Breast epithelium (tissue), 4 donors: Measurements from ENCODE around the gene PPP4R4. TPM values are rescaled to one million over a fixed set of nuclear protein-coding genes. Genes with fewer than 3 reads are reported as not detected.

Source experiments
- DNase-seq, 2 donors: peaks; one replicate each; pipeline ENCODE4 v3.0.0-alpha.2; 2019; ENCODE audit warnings: low spot score in 2 of 2
- H3K27ac ChIP-seq, 2 donors: fragments of 200-600 bp; sonication (generic) in 1 of 2; one replicate each; pipeline ENCODE4 v1.5.1; 2016 to 2019; ENCODE audit warnings: mild to moderate bottlenecking in 1 of 2
- H3K27me3 ChIP-seq, 2 donors: fragments of 200-600 bp; sonication (generic) in 1 of 2; one replicate each; pipeline versions ENCODE4 v1.5.1 to v1.6.0; 2017 to 2019; ENCODE audit warnings: control low read depth in 1 of 2, mild to moderate bottlenecking in 1 of 2
- H3K36me3 ChIP-seq: fragments of 200-600 bp; one replicate; pipeline ENCODE4 v1.5.1; 2019
- H3K4me1 ChIP-seq, 2 donors: fragments of 200-600 bp; sonication (generic); one replicate each; pipeline ENCODE4 v1.5.1; 2016 to 2019; ENCODE audit warnings: control low read depth in 1 of 2
- H3K4me3 ChIP-seq, 3 donors: fragments of 200-600 bp; sonication (generic); 1 replicate in 2 of 3; 2 replicates in 1 of 3; pipeline ENCODE4 v1.5.1; 2016 to 2019; ENCODE audit warnings: mild to moderate bottlenecking in 3 of 3, moderate library complexity in 2 of 3
- H3K9me3 ChIP-seq, 2 donors: fragments of 200-600 bp; sonication (generic) in 1 of 2; one replicate each; pipeline ENCODE4 v1.5.1; 2016 to 2019; ENCODE audit warnings: control low read depth in 1 of 2
- POLR2A ChIP-seq: fragments of 450-650 bp; IDR thresholded peaks from one replicate; pipeline ENCODE4 v1.6.1; 2016; ENCODE audit warnings: antibody characterized with exemption, mild to moderate bottlenecking, moderate library complexity
- POLR2AphosphoS5 ChIP-seq, 3 donors: sonication (generic); formaldehyde crosslinking; IDR thresholded peaks; one replicate each; pipeline ENCODE4 v1.6.1; 2017; ENCODE audit warnings: antibody characterized with exemption in 3 of 3
- intact Hi-C: fragments of 100-400 bp; cut with DNase I; formaldehyde crosslinking; loops from one replicate; pipeline ENCODE4 v1.15.1; 2023; ENCODE audit warnings: low total_unique reads
- total RNA-seq, 3 donors: library from RNA; depleted of rRNA; stranded (reverse); fragments of >200 nt; gene quantifications; one replicate each; pipeline ENCODE4 v1.1.0, GENCODE V29; 2016
- TF ChIP-seq, protein P1 (sequence below), 3 donors: fragments of 450-650 bp; IDR thresholded peaks; one replicate each; pipeline ENCODE4 v1.5.1; 2016 to 2017; ENCODE audit warnings: antibody characterized with exemption in 3 of 3, mild to moderate bottlenecking in 3 of 3, moderate library complexity in 3 of 3

Gene PPP4R4
- total RNA-seq, 3 donors from 2014 or later, result 0.48 to 7.9 (median 7.2) TPM

DNA sequence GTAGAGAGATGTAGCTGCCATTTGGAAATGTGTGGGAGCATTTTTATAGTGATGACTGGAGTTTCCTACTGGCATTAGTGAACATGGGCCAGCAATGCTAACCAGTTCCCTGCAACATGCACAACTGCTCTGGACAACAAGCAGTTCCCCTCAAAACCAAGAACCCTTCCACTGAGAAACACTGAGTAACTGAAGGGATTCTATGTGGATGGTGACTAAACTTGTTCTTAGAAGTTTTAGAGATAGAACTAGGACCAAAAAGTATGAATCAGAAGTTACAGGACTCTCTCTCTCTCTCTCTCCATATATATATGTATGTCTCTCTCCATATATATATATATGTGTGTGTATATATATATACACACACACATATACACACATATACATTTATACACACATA is 111.0 kb downstream of the PPP4R4 start:
- H3K4me3 ChIP-seq, result no peak overlapping the region
- no peaks in the 10 kb centered on the region for H3K9me3 ChIP-seq
- no peak for TF ChIP-seq POLR2A
- TF ChIP-seq, protein P1, sequence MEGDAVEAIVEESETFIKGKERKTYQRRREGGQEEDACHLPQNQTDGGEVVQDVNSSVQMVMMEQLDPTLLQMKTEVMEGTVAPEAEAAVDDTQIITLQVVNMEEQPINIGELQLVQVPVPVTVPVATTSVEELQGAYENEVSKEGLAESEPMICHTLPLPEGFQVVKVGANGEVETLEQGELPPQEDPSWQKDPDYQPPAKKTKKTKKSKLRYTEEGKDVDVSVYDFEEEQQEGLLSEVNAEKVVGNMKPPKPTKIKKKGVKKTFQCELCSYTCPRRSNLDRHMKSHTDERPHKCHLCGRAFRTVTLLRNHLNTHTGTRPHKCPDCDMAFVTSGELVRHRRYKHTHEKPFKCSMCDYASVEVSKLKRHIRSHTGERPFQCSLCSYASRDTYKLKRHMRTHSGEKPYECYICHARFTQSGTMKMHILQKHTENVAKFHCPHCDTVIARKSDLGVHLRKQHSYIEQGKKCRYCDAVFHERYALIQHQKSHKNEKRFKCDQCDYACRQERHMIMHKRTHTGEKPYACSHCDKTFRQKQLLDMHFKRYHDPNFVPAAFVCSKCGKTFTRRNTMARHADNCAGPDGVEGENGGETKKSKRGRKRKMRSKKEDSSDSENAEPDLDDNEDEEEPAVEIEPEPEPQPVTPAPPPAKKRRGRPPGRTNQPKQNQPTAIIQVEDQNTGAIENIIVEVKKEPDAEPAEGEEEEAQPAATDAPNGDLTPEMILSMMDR (IDR thresholded peaks at IDR 0.05), result no peak
- TF ChIP-seq POLR2AphosphoS5 (IDR thresholded peaks at IDR 0.05), result no peak
- H3K27me3 ChIP-seq, result no peaks in the 10 kb centered on the region
- DNase-seq, result no peak
- intact Hi-C loops, result no loop called here
- H3K4me1 ChIP-seq, result no peaks in the 10 kb centered on the region
- H3K36me3 ChIP-seq, result no peaks in the 10 kb centered on the region
- no peak overlapping the region for H3K27ac ChIP-seq

DNA sequence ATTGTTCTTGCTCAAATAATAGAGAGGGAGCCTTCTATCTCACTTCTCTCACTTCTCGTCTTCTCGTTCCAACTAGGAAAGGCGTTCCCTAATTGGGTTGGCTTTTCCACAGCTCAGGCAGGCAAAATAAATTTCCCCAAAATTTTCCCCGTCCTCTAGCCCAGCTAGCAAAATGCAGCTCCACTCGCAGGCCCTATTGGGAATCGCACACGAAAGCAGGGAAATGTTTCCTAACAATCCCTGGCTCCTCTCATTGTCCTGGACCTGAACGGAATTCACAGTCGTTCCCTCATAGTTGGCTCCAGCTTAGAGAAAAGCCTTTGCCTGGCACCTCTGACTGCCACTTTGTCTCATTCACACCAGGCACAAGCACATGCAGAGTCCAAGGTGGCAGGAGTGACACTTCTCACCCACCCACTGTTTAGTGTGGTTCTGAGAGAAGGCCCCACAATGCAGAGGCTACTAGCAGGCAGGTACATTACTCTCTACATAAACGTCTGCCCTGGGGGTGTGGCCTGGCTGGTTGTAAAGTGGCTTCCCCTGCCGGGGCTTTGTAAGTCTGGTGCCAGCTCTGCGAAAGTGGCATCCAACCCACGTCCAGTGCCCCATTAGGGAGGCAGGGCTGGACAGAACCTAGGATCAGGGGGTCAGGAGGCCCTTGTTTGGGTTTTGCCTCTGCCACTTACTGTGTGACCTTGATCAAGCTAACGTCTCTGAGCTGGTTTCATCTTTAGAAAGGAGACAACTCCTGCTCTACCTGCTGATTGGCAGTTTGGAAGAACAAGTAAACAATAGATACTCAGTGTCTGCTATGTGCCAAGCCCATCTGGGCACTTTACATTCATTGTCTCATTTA is 114.7 kb downstream of the PPP4R4 start:
- Histone ChIP-seq H3K4me1 (no peaks in the 10 kb centered on the region), H3K9me3 (no peaks in the 10 kb centered on the region), H3K27me3 (no peaks in the 10 kb centered on the region), H3K4me3 (no peak overlapping the region), H3K36me3 (no peaks in the 10 kb centered on the region), H3K27ac (no peak overlapping the region)
- intact Hi-C loops, result no loop called here
- TF ChIP-seq, protein P1 (IDR thresholded peaks at IDR 0.05), result no peak
- no peak for TF ChIP-seq POLR2A
- no peak for TF ChIP-seq POLR2AphosphoS5 (IDR thresholded peaks at IDR 0.05)
- DNase-seq, result no peak

DNA sequence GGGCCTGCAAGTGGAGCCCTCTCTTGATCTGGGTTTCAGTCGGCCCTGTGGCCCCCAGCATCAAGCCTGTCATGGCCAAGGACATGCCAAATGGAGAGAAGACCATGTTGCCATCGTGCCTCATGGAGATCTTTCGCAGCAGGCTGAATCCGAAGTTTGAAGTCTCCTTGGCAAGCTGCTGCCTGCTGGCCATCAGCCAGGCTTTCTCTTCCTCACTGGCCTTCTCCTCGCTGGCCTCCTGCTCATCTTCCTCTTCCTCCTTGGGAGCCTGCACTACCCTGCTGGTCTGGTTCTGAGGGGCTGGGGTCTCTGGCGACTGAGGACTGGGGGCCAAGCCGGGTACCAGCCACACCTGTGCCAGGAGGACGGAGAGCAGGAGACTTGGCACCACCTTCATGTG is 116.1 kb downstream of the PPP4R4 start:
- Histone ChIP-seq H3K36me3 (no peaks in the 10 kb centered on the region), H3K9me3 (no peaks in the 10 kb centered on the region), H3K27me3 (no peaks in the 10 kb centered on the region), H3K4me3 (no peak overlapping the region), H3K4me1 (no peaks in the 10 kb centered on the region), H3K27ac (no peak overlapping the region)
- intact Hi-C loops, result no loop called here
- TF ChIP-seq POLR2A, result no peak
- TF ChIP-seq POLR2AphosphoS5 (IDR thresholded peaks at IDR 0.05), result no peak
- TF ChIP-seq, protein P1 (IDR thresholded peaks at IDR 0.05), result no peak
- DNase-seq, result no peak

DNA sequence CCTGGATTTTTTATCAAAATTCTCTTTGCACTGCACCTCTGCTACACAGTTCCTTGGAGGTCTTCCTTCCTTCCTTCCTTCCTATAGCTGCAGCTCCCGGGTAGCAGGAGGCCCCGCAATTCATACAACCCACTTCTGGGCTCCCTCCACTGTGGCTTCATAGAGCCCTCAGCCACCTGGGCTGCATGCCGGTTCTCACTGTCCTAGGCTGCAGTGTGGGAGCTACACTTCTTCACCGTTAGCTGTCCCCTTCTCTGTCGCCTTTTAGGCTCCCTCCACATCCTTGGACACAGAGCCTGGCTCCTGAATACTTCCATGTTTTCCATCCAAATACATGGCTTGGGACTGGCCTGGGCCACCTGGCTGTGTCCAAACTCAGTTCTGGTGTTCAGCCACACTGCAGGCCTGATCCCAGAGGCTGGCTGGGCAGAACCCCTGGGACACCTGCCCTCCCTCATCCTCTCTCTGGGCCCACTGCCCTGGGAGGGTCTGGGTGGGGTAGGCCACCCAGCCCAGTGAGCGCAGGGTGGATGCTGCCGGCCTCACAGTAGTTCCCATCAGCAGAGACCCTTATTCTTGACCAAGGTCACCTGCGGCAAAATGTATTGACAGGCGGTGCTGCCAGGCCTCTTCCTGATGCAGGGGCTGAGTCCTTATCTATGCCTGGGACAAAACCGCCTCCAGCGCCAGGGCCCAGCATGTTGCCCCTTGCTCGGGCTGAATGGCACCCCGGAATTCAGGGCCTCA is 117.2 kb downstream of the PPP4R4 start:
- Histone ChIP-seq H3K4me3 (no peak overlapping the region), H3K36me3 (no peaks in the 10 kb centered on the region), H3K27ac (no peak overlapping the region), H3K27me3 (no peaks in the 10 kb centered on the region), H3K9me3 (no peaks in the 10 kb centered on the region), H3K4me1 (no peaks in the 10 kb centered on the region)
- no peak for DNase-seq
- intact Hi-C loops, result no loop called here
- TF ChIP-seq, protein P1 (IDR thresholded peaks at IDR 0.05), result no peak
- TF ChIP-seq POLR2AphosphoS5 (IDR thresholded peaks at IDR 0.05), result no peak
- TF ChIP-seq POLR2A, result no peak
